Stimulated activated CD4-positive, alpha-beta T cell treated with anti-CD3 and anti-CD28 coated beads, Interleukin-1b, Interleukin-23, amount 100 ng/mL, for 1 hour (primary cell): ENCODE results near the gene SEMA4D.
A peak's percentile ranks its signal among the peaks of the same experiment; 100 is the strongest.
"Not testable (repeated sequence)": the region's sequence is repeated elsewhere in the genome, so short reads cannot be mapped to it uniquely, and the experiment has no call there.

Experiments
- DNase-seq, 2 donors: peaks; one replicate each; pipeline ENCODE4 v3.0.0-alpha.2; 2020; ENCODE audit warnings: low read depth in 2 of 2

Gene SEMA4D

DNA sequence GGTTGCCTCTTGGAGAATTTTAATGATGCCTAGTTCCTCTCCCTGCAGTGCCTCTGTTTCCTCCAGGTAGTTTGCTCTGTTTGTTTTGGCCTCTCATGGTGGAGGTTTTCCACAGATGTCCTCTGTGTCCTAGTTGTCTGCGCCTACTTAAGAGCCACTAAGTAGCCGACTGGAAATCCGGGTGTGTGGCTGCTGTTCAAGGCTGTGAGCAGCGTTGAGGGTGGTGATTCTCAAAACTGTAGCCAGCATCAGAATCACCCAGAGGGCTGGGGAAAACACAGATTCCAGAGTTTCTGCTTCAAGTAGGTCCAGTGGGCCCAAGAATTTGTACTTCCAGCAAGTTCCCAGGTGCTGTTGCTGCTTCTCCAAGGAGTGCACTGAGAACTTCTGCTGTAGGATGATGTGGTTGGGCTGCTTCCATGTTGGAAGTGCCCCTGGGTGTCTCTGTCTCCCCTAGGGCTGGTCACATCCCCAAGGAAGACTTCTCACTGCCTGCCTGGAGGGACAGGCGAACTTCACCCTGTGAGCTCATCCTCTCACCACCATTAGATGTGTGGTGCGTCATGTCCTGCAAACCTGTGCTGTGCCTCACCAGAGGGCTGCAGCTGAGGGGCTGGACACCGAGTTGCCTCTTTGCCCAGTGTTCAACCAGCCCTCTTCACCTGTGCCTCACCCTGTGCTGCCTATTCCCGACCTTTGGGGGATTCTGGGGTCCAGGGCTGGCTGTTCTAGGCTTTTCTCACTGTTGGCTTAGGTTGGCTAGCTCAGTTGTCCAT is 144.9 kb downstream of the SEMA4D start:
- DNase-seq, result no peak

DNA sequence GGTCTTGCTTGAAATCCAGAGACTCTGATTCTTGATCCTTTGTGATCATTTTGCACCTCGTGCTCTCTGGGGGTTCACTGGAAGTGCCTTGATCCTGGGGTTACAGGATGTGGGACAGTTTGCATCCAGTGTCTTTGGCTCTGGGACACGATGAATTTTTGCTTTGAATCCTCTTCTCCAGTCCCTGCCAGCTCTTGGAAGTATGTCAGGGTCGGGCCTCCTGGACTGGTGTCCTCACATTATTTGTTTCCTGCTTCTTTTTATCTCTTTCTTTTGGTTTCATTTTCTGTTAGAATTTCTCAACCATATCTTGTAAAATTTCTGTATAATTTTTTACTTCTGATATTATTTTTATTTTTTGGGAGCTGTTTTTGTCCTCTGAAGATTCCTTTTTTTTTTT is 145.5 kb downstream of the SEMA4D start:
- no peak for DNase-seq

DNA sequence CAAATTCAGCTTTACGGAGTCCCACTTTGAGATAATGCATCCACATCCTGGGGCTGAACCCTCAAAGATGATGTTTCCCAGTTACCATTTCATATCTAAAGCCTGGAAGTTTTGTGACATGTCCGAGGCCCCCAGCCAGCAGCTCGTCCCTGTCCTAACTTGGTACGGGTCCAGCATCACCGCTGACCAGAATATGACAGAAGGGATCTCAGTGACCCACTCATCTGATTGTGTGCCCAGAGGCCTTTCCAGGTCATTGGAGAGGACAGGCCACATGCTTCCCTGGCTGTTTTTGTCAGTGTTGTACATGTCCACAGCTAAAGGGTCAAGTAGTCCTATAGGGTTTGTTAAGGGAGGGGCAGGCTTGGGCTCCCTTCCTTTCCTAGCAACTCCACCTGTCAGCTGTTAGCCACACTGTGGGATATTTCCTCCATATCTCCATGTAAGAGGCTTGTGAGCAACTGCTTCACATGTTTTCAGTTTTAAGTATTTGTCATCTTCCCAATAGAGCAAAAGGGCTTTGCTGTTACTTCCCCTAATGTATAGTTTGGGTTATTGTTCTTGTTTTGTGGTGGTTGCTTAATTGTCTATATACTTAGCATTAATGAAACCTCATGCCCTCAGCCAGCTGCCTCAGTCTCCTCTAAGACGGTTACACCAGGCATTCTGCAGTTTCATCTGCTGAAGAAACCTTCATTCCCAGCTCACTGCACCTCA is 146.2 kb downstream of the SEMA4D start:
- no peak for DNase-seq

DNA sequence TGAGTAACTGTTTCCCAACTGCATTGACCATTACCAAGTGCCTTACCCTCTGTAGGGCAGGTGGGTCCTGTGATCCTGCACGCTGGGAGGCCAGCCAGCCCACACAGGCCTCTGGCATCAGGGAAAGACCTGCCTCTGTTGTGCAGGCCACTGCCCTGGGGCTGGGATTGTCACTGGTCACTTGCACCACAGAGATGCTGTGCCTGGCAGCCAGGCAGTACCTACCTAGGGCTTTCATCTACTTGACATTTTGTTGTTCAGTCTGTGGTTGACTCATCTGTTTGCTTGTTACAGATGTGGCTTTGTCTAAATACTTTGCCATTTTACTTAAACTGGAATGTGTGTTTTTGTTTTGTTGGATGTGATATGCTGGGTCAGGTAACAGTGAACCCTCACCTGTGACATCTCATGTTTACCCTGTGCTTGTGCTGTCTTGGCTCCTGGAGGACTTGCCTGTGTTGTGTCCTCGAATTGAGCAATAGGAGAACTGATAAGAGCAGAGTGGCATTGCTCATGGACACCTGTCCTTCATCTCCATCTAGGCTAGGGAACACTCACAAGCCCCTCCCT is 146.8 kb downstream of the SEMA4D start:
- no peak for DNase-seq

DNA sequence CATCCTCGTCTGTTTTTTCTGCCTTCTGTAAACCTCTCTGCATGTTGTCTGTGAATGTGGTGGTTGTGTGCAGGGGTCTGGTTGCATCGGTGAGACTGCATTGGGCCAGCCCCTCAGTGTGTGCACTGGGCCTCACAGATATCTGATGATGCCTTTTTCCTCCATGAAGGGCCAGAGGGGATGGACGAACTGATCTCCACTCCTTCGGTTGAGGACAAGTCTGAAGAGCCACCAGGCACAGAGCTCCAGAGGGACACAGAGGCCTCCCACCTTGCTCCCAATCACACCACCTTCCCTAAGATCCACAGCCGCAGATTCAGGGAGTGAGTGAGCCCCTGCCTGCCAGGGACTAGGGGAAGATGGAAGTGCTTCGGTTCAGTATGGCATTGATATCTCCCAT is 148.3 kb downstream of the SEMA4D start:
- no peak for DNase-seq

DNA sequence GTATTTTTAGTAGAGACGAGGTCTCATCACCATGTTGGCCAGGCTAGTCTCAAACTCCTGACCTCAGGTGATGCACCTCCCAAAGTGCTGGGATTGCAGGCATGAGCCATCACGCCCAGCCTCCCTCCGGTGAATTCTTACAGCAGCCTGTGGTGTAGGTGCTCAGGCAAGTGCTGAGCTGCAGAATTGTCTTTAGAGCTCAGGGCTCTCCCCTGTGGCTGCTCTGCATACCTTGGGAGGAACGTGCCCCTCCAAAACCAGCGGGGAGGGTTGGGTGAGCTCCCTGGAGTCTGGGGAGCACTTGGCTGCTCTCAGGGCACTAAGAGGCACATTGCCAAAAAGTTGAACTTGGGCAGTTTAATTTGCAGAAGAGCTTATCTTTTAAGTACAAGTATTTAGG is 150.3 kb downstream of the SEMA4D start:
- DNase-seq, result no peak

DNA sequence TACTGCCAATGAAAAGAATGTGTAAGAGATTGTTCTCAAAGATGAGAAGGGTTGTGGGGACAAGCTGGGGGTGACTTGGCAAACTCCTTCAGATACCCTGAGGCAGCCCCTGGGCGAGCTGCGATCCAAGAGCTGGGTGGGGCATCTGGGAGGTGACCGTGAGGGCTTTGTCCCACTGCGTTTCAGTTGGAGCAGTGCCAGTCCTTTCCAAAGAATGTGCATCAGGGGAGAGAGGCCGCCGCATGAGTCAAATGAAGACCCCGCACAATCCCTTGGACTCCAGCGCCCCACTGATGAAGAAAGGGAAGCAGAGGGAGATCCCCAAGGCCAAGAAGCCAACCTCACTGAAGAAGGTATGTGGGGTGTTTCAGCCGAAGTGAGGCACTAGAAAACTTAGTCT is 151.2 kb downstream of the SEMA4D start:
- DNase-seq, result no peak

DNA sequence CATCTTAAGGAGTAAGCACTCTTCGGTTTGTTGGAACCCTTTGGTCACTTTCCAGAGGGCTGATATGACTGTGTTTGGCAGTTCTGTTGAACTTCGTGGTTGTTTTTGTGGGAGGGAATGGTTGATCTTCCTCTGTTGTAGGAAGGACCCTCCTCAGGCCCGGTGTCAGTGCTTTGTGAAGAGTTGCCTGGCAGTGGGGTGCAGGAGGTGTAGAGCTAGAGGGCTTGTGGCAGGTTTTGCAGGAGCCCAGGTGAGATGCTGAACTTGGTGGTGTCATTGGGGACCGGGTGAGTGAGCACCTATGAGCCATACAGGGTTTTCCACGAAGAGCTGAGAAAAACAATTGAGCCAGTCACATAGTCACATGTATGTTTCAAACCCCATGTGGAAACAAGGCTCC is 152.4 kb downstream of the SEMA4D start:
- DNase-seq, result no peak

DNA sequence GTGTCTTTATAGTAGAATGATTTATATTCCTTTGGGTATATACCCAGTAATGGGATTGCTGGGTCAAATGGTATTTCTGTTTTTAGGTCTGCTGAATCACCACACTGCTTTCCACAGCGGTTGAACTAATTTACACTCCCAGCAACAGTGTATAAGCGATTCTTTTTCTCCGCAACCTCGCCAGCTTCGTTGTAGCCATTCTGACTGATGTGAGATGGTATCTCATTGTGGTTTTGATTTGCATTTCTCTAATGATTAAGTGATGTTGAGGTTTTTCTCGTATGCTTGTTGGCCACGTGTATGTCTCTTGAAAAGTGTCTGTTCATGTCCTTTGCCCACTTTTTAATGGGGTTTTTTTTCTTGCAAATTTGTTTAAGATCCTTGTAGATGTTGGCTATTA is 154.1 kb downstream of the SEMA4D start:
- not testable (repeated sequence) for DNase-seq

DNA sequence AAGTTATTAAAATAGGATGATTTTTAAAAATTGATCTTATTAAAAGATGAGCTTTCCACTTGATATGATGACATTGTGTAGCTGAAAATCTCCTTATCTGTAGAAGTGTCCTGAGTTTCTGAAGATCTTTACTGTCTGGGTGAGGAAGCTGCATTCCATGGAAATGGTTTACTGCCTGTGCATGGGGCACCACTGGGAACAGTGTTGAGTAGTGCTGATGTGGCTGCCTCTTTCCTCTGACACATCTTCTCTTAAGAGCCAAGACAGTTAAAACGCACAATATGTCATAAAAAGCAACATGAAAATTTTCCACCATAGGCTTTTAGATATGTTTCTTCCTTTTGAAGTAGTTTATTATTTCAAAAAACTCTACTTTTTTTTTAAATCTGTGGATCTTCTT is 155.0 kb downstream of the SEMA4D start:
- no peak for DNase-seq

DNA sequence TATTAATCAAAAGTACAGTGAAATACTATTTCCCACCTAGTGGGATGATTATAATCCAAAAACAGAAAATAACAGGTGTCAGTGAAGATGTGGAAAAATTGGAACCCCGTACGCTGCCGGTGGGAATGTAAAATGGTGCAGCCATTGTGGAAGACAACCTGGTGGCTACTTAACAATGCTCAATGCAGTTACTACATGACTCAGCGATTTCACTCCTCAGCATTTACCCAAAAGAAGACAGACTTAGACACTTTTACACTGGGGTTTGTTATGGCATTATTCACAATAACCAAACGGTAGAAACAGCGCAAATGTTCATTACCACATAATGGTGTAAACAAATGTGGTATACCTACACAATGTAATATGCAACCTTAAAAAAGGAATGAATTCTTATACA is 155.7 kb downstream of the SEMA4D start:
- DNase-seq, result no peak

DNA sequence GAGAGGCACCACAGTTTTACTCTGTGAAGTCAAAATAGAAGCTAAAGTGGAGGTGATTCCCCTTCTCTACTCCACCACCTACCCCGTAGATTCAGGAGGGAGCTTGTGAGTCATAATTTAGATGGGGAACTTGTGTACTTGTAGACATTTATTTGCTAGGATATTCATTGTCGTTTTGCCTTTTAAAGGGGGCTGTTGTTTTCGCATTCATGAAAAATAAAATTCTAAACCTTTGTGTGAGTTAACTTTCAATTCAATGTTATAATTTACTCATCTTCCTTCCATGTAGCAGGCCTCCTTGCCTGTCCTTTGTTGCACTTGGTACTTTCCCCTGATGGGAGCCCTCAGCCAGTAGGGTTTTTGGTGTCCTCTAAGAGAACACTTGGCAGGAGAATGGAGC is 157.6 kb downstream of the SEMA4D start:
- no peak for DNase-seq

DNA sequence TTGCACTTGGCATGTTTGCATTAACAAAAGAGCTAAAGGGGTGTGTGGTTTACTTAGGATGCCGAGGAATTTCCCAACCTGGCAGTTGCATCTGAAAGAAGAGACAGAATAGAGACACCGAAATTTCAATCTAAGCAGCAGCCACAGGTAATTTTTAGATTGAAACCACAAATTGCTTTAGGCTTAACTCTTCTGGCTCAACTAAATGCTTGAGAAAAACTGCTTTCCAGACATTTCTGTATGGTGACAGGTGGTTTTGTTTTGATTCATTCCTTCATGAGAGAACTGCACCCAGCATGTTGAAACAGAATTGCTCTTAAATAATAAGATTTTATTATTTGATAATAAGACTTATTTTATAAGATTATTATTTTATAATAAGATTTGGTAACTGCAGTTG is 158.1 kb downstream of the SEMA4D start:
- DNase-seq, result no peak

DNA sequence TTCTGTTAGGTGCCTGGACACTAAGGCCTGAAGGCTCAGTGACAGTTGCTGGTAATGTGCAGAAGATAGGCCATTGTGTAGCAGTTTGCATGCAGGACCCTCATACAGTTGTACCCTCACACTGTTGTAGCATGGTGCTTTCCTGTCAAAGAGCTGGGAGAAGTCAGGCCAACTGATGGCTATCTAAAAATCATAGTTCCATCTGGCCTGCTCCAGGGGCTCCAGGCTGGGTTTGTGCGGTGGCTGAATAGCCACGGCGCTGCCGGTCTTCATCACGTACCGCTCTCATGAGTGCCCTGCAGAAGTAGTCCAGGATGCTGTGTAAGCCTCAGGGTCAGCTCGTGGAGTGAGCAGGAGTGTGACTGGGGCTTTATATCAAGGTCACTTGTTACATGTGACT is 167.4 kb downstream of the SEMA4D start:
- DNase-seq, result no peak

DNA sequence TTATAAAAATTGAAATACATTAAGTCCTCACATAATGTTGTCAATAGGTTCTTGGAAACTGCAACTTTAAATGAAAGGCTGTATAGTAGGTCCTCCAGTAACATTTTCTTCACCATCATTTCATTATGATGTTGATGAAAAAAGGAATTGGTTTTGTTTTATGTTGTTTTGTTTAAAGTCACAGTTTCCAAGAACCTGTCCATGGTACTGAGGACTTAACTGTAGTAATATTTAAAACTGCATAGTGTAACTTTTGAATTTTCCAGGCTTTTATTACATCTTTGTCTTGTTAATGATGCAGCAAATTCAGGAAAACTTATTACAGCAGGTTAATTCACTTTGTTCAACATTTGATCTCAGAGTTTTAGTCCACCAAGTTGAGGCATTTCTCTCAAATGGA is 168.0 kb downstream of the SEMA4D start:
- DNase-seq, result no peak

DNA sequence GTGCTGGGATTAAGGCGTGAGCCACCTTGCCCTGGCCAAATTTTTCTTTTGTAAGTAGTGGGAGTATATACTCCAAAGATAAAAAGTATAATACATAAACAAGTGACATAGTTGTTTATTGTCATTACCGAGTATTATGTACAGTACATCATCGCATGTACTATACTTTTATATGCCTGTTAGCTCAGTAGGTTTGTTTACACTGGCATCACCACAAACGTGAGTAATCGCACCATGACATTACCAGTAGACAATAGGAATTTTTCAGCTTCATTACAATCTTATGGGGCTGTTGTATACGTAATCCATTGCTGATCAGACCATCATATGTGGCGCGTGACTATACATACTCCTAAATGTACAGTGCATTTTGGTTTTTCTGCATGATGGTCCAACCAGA is 169.8 kb downstream of the SEMA4D start:
- no peak for DNase-seq

DNA sequence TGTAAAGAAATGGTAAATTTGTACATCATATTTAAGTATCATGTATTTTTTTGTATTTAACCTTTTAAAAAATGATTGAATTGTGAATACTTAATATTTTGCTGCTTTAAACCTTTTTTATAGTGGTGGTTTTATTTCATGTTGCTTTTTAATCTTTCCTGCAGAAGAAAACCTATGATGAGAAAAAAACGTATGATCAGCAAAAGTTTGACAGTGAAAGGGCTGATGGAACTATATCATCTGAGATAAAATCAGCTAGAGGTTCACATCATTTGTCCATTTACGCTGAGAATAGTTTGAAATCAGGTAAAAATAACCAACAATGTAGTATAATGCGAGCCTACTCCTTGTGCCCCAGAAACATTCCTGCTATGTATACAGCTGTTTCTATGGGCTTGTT is 172.2 kb downstream of the SEMA4D start:
- no peak for DNase-seq

DNA sequence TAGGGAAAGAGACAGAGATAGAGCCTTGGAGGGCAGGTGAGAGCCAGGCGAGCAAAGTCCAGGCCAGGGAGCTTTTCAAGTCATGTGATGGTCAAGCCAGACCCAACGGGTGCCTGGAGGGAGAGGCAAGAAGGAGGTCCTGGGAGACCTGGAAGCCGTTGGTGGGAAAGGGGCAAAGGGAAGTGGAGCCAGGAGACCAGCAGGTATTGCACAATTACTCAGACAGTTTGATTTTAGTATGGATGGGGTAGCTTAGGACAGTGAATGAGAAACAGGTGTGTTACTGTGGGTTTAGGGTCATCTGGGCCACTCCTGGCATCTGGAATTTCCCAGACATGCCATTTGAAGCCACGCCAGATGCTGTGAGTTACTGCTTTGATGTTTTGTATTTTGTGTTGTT is 174.5 kb downstream of the SEMA4D start:
- no peak for DNase-seq

DNA sequence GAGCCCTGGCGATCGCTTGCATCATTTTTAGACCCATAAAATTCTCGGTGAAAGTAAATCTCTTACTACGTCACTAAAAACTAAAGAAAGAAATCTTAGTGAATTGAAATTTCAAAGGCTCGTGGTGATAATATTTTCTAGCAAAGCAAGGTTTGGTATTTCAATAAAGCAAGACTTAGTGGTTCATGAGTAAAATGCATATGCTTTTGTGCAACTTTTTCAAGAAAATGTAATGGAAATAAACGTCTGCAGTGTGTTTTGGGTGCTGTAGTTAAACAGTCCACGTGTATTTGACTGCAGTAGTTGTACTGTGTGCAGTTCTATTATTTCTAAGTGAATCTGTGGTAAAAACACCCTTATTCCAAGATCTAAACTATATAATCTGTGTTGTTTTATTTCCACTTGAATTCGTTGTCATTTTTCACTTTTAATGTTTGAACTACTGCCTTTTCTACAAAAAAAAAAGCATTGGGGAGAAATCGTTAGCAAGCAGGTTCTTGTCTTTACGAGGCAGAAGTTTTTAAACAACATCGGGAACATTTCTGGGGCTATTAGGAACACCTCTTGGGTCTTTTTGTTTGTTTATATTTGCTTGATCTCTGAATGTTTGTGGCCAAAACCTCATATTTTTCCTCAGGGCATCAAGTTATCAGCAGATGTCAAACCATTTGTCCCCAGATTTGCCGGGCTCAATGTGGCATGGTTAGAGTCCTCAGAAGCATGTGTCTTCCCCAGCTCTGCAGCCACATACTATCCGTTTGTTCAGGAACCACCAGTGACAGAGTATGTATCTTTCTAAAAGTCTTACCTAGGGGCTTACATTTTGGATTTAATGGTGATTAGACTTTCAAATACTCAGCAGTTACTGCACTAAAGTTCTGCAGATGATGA is 178.7 kb downstream of the SEMA4D start:
- no peak for DNase-seq

DNA sequence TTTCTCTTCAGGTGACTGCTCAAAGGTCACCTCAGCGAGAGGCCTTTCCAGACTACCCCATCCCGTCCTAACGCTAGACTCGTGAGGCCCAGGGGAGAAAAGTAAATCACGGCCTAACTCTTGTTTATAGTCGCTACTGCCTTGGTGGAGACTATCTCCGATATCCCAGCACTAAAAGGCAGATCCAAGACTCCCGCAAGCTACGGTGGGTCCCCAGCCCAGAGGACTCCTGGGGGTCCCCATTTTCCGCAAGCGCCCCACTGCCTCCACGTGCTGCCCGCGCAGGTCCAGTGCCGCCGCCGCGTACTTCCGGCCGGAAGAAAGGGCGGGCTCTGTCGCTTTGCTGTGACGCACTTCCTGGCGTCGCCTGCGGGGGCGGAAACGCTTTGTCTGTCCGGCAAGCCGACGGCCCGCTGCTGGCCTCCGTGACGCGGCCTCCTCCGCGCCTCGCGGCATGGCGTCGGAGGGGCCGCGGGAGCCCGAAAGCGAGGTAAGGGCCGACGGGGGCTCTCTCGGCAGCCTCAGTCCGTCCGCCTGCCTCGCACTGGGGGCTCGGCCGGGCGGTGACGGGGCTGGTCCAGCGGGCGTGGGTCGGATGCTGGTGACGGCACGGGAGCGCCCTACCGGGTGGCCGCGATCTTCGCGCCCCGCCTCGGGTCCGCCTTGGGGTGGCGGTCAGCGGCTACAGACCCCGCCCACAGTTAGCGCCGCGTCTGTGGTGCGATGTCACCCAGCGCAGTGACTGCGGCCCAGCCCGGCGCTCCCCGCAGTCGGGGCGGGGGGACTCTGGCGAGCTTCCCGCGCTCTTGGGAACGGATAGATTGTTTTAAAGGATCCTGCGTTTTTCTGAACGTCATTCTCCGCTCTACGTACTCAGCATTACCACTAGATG is 179.5 kb downstream of the SEMA4D start, which contains the start of gene SECISBP2:
Gene SECISBP2 (plus strand): TSS at position 378 of the 892 bp plus-strand sequence. CDS start 77 bp downstream, at position 455.
- peak; percentile 71 to 91 for DNase-seq

DNA sequence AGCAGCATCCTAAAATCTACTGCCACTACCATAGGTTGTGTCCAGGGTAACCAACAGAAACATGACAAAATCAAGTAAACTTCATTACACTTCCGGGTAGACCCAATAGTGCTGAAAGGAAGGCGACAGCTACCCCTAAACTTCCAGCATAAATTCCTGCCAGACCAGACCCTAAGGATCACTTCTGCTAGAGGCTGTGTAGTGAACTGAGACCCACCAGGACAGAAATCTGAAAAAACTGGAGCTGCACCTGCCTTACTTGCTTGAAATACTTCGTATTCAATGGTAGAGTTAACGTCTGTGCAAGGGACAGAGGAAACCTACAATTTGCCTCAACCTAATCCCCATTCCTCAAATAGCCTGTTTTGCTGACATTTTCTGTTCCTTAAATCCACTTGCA is 180.6 kb downstream of the SEMA4D start:
- DNase-seq, result no peak
